ENCODE results near the gene FAM53A.

DNA sequence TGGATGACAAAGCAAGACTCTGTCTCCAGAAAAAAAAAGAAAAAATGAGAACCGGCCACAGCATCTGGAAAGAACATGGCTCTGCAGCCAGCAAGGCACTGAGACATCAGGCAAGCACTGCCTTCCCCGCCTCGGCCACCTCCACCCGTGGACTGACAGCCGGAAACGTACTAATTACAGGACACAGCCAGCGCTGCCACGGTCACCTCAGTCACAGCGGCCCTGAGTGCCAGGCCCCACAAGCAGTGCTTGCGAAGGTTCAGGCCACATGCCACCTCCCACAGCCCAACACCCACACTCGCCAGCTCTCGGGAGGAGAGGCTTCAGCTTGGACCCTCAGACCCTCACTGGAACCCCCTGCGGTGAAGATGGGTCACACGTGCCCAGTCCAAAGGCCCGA lies 16.8 kb downstream of the FAM53A start:
- TF ChIP-seq SP1 (IDR thresholded peaks at IDR 0.05) (no peak), FOXK2 (IDR thresholded peaks at IDR 0.05) (no peak)
